Vagina (tissue), 2 donors: ENCODE results near the gene PHF14.

Experiments
- CTCF ChIP-seq, 3 experiments: fragments of 450-650 bp in 2 of 3; fragments of 200-600 bp in 1 of 3; sonication (generic) in 1 of 3; IDR thresholded peaks; one replicate each; pipeline ENCODE4 v1.5.1; 2017 to 2019; ENCODE audit warnings: antibody characterized with exemption in 3 of 3, mild to moderate bottlenecking in 2 of 3, moderate library complexity in 2 of 3
- POLR2AphosphoS5 ChIP-seq, 2 donors: sonication (generic); formaldehyde crosslinking; IDR thresholded peaks; one replicate each; pipeline ENCODE4 v1.9.0; 2017; ENCODE audit warnings: antibody characterized with exemption in 2 of 2, mild to moderate bottlenecking in 2 of 2, low read depth in 1 of 2; ENCODE audit not compliant: insufficient read depth in 1 of 2

- TF ChIP-seq POLR2AphosphoS5 (IDR thresholded peaks at IDR 0.05; ENCODE audit: insufficient read depth in 1 of 2, low read depth in 1 of 2) (no peak), CTCF (IDR thresholded peaks at IDR 0.05) (no peak)
These were observed 159.8 kb downstream of the PHF14 start for GRCh38 chr7:11133436-11133959.
